NB4 (cell line): Measurements from ENCODE around the gene EXD3.

ENCODE experiments used
- DNase-seq: peaks from one replicate; pipeline ENCODE4 v3.0.0; 2010; ENCODE audit warnings: low read depth
- H3K4me3 ChIP-seq: one replicate; pipeline ENCODE4 v1.5.1; 2011; ENCODE audit warnings: mild to moderate bottlenecking, low read depth, low read length, moderate library complexity
- CTCF ChIP-seq: IDR thresholded peaks from one replicate; pipeline ENCODE4 v1.5.1; 2012; ENCODE audit warnings: low read depth, low read length
- MAX ChIP-seq: IDR thresholded peaks from 2 replicates; pipeline ENCODE4 v1.6.1; 2011; ENCODE audit warnings: low read depth, low read length
- MYC ChIP-seq: IDR thresholded peaks from 2 replicates; pipeline ENCODE4 v1.6.1; 2011; ENCODE audit warnings: low read depth, low read length
- POLR2A ChIP-seq: IDR thresholded peaks from 2 replicates; pipeline ENCODE4 v1.6.1; 2011; ENCODE audit warnings: mild to moderate bottlenecking; ENCODE audit not compliant: insufficient read length; ENCODE audit errors: extremely low read depth

Gene EXD3

DNA sequence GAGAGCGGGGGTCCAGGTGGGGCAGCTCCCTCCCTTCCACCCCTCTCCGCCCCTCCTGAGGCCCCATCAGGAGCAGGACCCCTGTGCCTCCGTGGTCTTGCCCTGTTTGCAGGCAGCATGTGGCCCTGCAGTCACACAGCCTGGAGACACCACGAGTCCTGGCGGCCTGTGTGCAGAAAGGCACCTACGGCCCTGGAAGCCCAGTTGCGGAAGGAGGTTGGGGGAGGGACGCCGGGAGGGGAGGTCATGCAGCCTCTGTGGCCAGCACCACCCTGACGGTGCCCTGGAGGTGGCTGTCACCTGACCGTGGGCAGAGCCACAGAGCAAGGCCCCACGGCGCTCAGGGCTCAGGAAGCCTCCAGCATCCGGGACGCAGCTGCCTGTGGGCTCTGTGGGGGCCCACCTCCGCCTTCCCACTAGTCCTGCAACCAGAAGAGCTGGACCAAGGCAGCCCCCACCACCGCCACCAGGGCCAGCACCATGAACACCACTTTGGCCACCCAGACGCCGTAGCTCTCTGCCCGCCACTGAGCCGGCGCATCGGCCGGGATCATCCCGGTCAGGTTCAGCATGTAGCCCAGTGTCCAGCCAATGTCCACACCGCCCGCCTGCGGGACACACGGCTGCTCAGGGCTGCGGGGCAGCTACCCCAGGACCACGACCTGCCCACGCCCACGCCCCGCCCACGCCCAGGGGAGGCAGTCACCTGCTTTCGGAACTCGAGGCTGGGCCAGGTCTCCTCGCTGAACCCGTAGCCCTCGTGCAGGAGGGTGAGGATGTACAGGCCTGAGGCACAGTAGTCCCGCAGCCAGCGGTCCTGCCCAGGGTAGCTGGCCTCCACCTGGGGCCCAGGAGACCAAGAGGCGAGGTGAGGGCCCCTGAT lies 11.8 kb upstream of the EXD3 start:
- no peak for DNase-seq
- no peak overlapping the region for H3K4me3 ChIP-seq
- TF ChIP-seq MYC (no peak), CTCF (no peak)

DNA sequence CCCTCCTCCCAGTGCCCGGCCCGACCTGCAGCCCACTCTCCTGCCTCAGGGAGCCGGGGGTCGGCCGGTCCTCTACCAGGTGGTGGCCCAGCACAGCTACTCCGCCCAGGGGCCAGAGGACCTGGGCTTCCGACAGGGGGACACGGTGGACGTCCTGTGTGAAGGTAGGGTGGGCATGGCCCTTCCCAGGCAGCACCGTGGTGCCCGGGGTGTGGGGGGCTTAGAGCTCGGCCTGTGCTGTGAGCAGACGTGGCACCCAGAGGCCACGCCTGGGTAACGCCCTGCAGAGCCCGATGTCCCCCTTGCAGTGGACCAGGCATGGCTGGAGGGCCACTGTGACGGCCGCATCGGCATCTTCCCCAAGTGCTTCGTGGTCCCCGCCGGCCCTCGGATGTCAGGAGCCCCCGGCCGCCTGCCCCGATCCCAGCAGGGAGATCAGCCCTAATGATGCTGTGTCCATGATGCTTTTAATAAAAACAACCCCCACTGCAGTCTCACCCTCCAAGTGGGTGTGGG lies 11.0 kb upstream of the EXD3 start:
- no peak for TF ChIP-seq CTCF
- no peak for TF ChIP-seq MYC
- TF ChIP-seq POLR2A = no peak
- no peak for TF ChIP-seq MAX

GRCh38 chr9:137433349-137433915 lies 10.5 kb upstream of the EXD3 start:
- H3K4me3 ChIP-seq = no peak overlapping the region
- DNase-seq = no peak
- TF ChIP-seq CTCF (no peak), MAX (no peak), MYC (no peak), POLR2A (no peak)

More for the DNA sequence above, 11.0 kb upstream of the EXD3 start:
- no peak for DNase-seq
- no peak overlapping the region for H3K4me3 ChIP-seq

DNA sequence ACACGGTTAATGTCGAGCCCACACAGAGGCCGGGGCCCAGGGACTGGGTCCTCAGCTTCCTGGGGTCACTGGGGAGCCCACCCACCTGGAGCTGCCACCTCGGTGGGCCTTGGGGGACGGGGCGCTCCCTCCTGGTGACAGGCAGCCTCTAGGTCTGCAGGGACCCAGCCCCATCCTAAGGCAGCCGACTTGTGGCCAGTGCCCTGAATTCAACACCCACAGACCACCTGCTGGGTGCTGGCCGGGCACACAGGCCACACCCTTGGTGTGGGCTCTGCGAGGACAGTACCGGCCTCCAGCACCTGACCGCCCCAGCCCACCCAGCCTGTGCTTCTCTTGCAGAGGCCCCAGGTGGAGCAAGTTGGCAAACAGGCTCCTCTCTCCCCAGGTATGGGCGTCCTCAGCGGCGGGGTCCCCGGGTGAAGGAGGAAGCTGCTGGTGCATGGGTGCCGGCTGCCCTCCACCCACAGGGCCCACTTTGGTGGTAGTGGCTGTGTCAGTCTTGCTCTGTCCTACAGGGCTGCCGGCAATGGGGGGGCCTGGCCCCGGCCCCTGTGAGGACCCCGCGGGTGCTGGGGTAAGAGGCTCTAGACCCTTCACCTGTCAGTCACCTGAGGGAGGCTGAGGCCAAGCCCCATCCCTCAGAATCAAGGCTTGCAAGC lies 9.9 kb upstream of the EXD3 start:
- no peak for DNase-seq
- no peak for TF ChIP-seq MAX
- no peak for TF ChIP-seq POLR2A
- TF ChIP-seq MYC = no peak
- TF ChIP-seq CTCF = no peak
- H3K4me3 ChIP-seq = no peak overlapping the region

DNA sequence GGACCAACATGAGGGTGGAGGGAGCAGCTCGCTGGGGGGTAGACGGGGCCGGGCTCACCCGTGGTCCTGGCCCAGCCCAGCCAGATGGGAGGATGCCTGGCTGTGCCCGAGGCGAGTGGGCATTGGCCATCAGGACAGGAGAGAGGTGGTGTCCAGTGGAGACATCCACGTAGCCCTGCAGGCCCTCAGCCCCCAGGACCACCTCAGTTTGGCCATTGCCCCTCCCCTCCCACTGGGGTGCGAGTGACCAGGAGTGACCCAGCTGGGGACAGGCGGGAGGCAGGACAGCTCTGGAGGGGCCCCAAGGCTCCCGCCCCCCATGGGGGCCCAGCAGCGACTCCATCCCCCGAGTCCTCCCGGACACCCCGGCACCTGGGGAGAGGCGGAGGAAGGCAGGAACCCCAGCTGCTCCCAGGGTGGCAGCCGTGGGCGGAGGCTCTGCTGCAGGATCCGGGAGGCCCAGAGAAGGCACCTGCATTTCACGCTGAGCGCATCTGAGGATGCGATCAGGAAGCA lies 8.5 kb upstream of the EXD3 start:
- no peak overlapping the region for H3K4me3 ChIP-seq
- no peak for DNase-seq
- no peak for TF ChIP-seq CTCF
- no peak for TF ChIP-seq POLR2A
- no peak for TF ChIP-seq MAX
- TF ChIP-seq MYC = no peak
